Left ventricle myocardium inferior (tissue), 1 donor: ENCODE results near the gene LSR. TPM values are rescaled to one million over a fixed set of nuclear protein-coding genes. Genes with fewer than 3 reads are reported as not detected.

Experiments
- DNase-seq: peaks from one replicate; pipeline ENCODE4 v3.0.0-alpha.2; 2020
- H3K27ac ChIP-seq: fragments of 200-600 bp; replicated peaks from 2 replicates; pipeline ENCODE4 v1.8.0; 2021
- H3K27me3 ChIP-seq: fragments of 200-600 bp; 2 replicates; pipeline ENCODE4 v1.8.0; 2021; ENCODE audit warnings: low read depth
- H3K36me3 ChIP-seq: fragments of 200-600 bp; 2 replicates; pipeline ENCODE4 v1.8.0; 2021
- H3K4me1 ChIP-seq: fragments of 200-600 bp; 2 replicates; pipeline ENCODE4 v1.8.0; 2021
- H3K4me3 ChIP-seq: fragments of 200-600 bp; 2 replicates; pipeline ENCODE4 v1.8.0; 2021; ENCODE audit warnings: mild to moderate bottlenecking, moderate library complexity
- H3K9me3 ChIP-seq: fragments of 200-600 bp; replicated peaks from 2 replicates; pipeline ENCODE4 v1.8.0; 2021
- CTCF ChIP-seq: fragments of 200-600 bp; IDR thresholded peaks from 2 replicates; pipeline ENCODE4 v1.8.0; 2021; ENCODE audit warnings: antibody characterized with exemption, mild to moderate bottlenecking, borderline replicate concordance
- intact Hi-C: fragments of 100-400 bp; cut with micrococcal nuclease; formaldehyde crosslinking; loops from one replicate; pipeline ENCODE4 v1.11.0; 2022
- total RNA-seq: library from RNA; stranded (reverse); fragmentation: NEBNext Ultra II Directional; extraction: Animal tissue kit (Norgen Biotek cat#: 25700); gene quantifications from one replicate; pipeline ENCODE4 v1.2.1, GENCODE V29; 2021
- donor health status: DM: no; HTN: yes; CAD: no; lungs with severe emphysema.

LSR gene
- total RNA-seq, 1 donor from 2014 or later: 4.5 TPM

DNA sequence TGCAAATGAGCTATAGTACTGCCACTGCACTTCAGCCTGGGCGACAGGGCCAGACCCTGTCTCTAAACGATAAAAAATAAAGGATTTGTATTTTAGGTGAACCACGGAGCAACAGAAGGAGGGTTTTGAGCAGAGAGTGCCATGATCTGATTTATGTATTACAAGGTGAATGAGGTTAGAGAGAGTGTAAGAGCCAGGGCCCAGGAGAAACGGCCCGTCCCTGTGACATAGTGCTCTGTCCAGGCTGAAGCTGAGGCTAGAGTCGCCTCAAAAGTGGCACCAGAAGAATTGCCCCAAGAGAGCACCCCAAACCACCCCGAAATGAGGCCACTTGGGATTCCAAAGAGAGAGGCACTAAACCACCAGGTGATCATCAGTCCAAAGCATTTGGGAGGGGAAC is 60.1 kb downstream of the LSR start:
- Histone ChIP-seq H3K27ac (no peak overlapping the region), H3K4me1 (no peaks in the 10 kb centered on the region), H3K27me3 (peaks cover 52% of the 10 kb centered on the region), H3K9me3 (no peaks in the 10 kb centered on the region), H3K4me3 (no peak overlapping the region), H3K36me3 (no peaks in the 10 kb centered on the region)
- DNase-seq: no peak
- intact Hi-C loops: no loop called here
- TF ChIP-seq CTCF: no peak

DNA sequence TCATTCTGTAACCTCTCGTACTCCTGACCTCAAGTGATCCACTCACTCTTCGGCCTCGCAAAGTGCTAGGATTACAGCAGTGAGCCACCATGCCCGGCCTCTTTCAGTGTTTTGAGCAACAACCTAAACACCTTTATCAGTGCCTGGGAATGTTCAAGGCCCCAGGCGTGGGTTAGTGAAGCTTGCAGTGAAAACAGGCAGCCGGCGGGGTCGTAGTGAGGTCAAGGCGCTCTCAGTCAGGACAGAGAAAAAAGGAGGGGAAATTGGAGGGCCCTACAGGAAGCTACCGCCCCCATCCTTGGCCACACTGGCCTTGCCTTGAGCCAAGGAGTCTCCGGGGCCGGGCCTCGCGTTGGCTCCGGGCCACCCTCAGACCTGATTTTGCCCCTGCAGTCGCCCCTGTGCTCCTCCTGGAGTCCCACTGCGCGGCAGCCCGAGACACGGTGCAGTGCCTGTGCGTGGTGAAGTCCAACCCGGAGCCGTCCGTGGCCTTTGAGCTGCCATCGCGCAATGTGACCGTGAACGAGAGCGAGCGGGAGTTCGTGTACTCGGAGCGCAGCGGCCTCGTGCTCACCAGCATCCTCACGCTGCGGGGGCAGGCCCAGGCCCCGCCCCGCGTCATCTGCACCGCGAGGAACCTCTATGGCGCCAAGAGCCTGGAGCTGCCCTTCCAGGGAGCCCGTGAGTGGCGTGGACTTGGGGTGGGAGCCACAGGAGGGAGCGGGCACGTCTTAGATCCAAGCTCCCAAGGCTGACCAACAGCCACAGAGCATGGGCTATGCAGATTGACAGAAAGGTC is 60.9 kb downstream of the LSR start:
- Histone ChIP-seq H3K36me3 (no peaks in the 10 kb centered on the region), H3K4me1 (no peaks in the 10 kb centered on the region), H3K27me3 (peaks cover 44% of the 10 kb centered on the region), H3K9me3 (no peaks in the 10 kb centered on the region), H3K27ac (no peak overlapping the region), H3K4me3 (no peak overlapping the region)
- DNase-seq: no peak
- no peak for TF ChIP-seq CTCF
- intact Hi-C loops: no loop called here

GRCh38 chr19:35310331-35310730 is 61.5 kb downstream of the LSR start:
- Histone ChIP-seq H3K9me3 (no peaks in the 10 kb centered on the region), H3K4me3 (no peak overlapping the region), H3K27ac (no peak overlapping the region), H3K27me3 (peaks cover 37% of the 10 kb centered on the region), H3K36me3 (no peaks in the 10 kb centered on the region), H3K4me1 (no peaks in the 10 kb centered on the region)
- TF ChIP-seq CTCF: no peak
- intact Hi-C loops: no loop called here
- DNase-seq: no peak

DNA sequence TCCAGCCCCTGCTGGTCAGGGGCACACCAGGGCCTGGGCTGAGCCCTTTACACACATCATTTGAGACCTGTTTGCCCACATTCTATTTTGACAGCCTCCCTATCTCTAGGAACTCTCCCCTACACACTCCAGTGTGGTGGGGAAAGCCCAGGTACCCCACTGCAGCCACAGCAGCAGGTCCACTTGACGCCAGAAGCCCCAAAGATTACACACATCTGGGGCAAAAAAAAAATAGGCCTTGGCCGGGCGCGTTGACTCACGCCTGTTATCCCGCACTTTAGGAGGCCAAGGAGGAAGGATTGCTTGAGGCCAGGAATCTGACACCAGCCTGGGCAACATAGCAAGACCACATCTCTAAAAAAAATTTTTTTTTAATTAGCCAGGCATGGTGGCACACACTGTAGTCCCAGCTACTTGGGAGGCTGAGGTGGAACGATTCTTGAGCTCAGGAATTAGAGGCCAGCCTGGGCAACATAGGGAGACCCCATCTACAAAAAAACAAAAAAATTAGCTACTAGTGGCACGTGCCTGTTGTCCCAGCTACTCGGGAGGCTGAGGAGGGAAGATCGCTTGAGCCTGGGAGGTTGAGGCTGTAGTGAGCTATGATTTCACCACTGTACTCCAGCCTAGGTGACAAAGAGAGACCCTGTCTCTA is 62.1 kb downstream of the LSR start:
- peaks cover 33% of the 10 kb centered on the region for H3K27me3 ChIP-seq
- no peak for TF ChIP-seq CTCF
- no peak for DNase-seq
- no peak overlapping the region for H3K4me3 ChIP-seq
- H3K9me3 ChIP-seq: no peaks in the 10 kb centered on the region
- H3K36me3 ChIP-seq: no peaks in the 10 kb centered on the region
- no peak overlapping the region for H3K27ac ChIP-seq
- intact Hi-C loops: no loop called here
- no peaks in the 10 kb centered on the region for H3K4me1 ChIP-seq

DNA sequence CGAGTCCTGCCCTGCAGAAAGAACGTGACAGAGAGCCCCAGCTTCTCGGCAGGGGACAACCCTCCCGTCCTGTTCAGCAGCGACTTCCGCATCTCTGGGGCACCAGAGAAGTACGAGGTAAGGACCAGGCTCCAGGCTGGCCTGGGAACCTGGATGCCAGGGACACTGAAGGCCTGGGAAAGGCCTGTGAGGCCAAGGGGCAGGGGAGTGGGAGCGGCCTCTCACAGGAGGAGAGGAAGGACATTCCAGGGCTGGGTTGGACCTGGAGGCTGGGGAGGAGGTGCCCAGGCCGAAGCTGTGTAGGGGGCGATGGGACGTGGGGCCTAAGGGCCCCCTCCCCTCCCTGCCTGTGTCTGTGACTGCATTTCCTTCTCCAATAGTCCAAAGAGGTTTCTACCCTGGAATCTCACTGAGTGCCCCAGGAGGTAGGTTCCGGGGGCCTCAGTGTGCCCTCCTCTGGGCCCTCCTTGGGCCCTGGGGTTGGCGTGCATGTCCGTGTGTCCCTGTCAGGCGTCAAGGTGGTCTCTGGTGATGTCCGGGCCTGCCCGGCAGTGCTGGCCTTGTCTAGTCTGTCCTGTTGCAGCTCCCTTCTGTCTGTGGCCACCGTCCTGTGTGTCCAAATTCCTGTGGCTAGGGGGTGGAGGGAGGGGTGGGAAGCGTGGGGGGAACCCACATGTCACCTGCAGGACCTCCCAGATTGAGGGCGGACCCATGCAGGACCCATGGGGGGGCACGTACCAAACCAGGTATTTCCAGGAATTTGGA is 63.3 kb downstream of the LSR start:
- H3K4me3 ChIP-seq: no peak overlapping the region
- no peaks in the 10 kb centered on the region for H3K36me3 ChIP-seq
- TF ChIP-seq CTCF: no peak
- H3K9me3 ChIP-seq: no peaks in the 10 kb centered on the region
- intact Hi-C loops: no loop called here
- peaks cover 30% of the 10 kb centered on the region for H3K27me3 ChIP-seq
- no peak for DNase-seq
- no peaks in the 10 kb centered on the region for H3K4me1 ChIP-seq
- no peak overlapping the region for H3K27ac ChIP-seq
